HCT116 (cell line): ENCODE results near the gene FHL2. TPM values are rescaled to one million over a fixed set of nuclear protein-coding genes. Genes with fewer than 3 reads are reported as not detected.

Experiments used
- ATAC-seq: fragments of 200-7000 bp; cut with Tn5 transposase; 2 replicates; pipeline ENCODE4 v1.9.1; 2020; ENCODE audit warnings: mild to moderate bottlenecking, moderate library complexity
- BruUV-seq: library from RNA; stranded (reverse); fragments of 400-500 nt; replicated peaks from 2 replicates; lab custom pipeline; 2021; lab: Mats Ljungman, UMichigan
- CTCF ChIA-PET: fragments of 300-600 bp; sonication (Branson Sonifier 250); formaldehyde crosslinking; loops from one replicate; lab custom pipeline; 2021; ENCODE audit warnings: antibody characterized with exemption; lab: Charles Lee
- POLR2A ChIA-PET: fragments of 300-600, 350-600 bp; sonication (Branson Sonifier 250); formaldehyde crosslinking; loops from one replicate; lab custom pipeline; 2021; ENCODE audit warnings: antibody characterized with exemption; lab: Charles Lee
- RAD21 ChIA-PET, 2 experiments: fragments of 300-600 bp; sonication (Branson Sonifier 250); formaldehyde crosslinking; loops; one replicate each; lab custom pipeline; 2023; ENCODE audit warnings: low total read pairs in 2 of 2; ENCODE audit not compliant: uncharacterized antibody in 2 of 2, unreplicated experiment in 2 of 2, low non-redundant PET in 1 of 2; lab: Charles Lee
- DNase-seq: peaks from one replicate; pipeline ENCODE4 v3.0.0-alpha.2; 2010; ENCODE audit warnings: low read depth, low spot score
- H2AFZ ChIP-seq: fragments of 200-600 bp; shearing (Covaris generic), sonication (generic); 2 replicates; pipeline ENCODE4 v1.6.1; 2017; ENCODE audit warnings: low read depth, mixed run types, mixed read lengths, antibody characterized with exemption, low read length; ENCODE audit not compliant: poor library complexity, severe bottlenecking
- H3K27ac ChIP-seq: 2 replicates; pipeline ENCODE4 v1.5.1; 2012; ENCODE audit warnings: low read depth, low read length
- H3K27me3 ChIP-seq: fragments of 200-600 bp; sonication (generic); 2 replicates; pipeline ENCODE4 v1.6.1; 2016; ENCODE audit warnings: mixed run types, low read length, mixed read lengths; ENCODE audit not compliant: insufficient read depth
- H3K36me3 ChIP-seq, 2 experiments: fragments of 200-500 bp in 1 of 2; fragments of 200-600 bp in 1 of 2; sonication (Bioruptor generic) in 1 of 2; sonication (generic) in 1 of 2; 2 replicates each; pipeline versions ENCODE4 v1.5.1 to v1.6.1; 2014 to 2016; ENCODE audit warnings: low read length in 2 of 2, inconsistent platforms in 1 of 2, mixed read lengths in 1 of 2, mixed run types in 1 of 2; ENCODE audit not compliant: insufficient read depth in 2 of 2, control insufficient read depth in 1 of 2
- H3K4me1 ChIP-seq, 2 experiments: fragments of 200-600 bp in 1 of 2; sonication (generic) in 1 of 2; 2 replicates each; pipeline versions ENCODE4 v1.5.1 to v1.6.1; 2012 to 2017; ENCODE audit warnings: low read length in 2 of 2, inconsistent platforms in 1 of 2, mild to moderate bottlenecking in 1 of 2, mixed read lengths in 1 of 2, mixed run types in 1 of 2, moderate library complexity in 1 of 2; ENCODE audit not compliant: insufficient read depth in 2 of 2, control insufficient read depth in 1 of 2
- H3K4me2 ChIP-seq: fragments of 200-600 bp; sonication (generic); 2 replicates; pipeline ENCODE4 v1.6.1; 2017; ENCODE audit warnings: mixed run types, low read length, mixed read lengths
- H3K4me3 ChIP-seq, 2 experiments: fragments of 200-600 bp in 1 of 2; sonication (generic) in 1 of 2; replicated peaks in 1 of 2; 2 replicates each; pipeline ENCODE4 v1.5.1; 2011 to 2016; ENCODE audit warnings: low read length in 2 of 2, control low read depth in 1 of 2, low read depth in 1 of 2, mild to moderate bottlenecking in 1 of 2, mixed read lengths in 1 of 2, mixed run types in 1 of 2
- H3K79me2 ChIP-seq: fragments of 200-600 bp; sonication (generic); 2 replicates; pipeline ENCODE4 v1.6.1; 2017; ENCODE audit warnings: mild to moderate bottlenecking, mixed run types, low read length, moderate library complexity, mixed read lengths; ENCODE audit not compliant: insufficient read depth
- H3K9ac ChIP-seq: fragments of 200-600 bp; sonication (generic); 2 replicates; pipeline ENCODE4 v1.6.1; 2016; ENCODE audit warnings: low read length, mixed read lengths
- H3K9me2 ChIP-seq: fragments of 200-600 bp; sonication (generic), shearing (Covaris generic); 2 replicates; pipeline ENCODE4 v1.6.1; 2017; ENCODE audit warnings: mixed run types, mild to moderate bottlenecking, moderate library complexity; ENCODE audit not compliant: insufficient read depth
- H3K9me3 ChIP-seq, 2 experiments: fragments of 200-500 bp in 1 of 2; fragments of 200-600 bp in 1 of 2; sonication (Bioruptor generic) in 1 of 2; sonication (generic) in 1 of 2; 2 replicates each; pipeline ENCODE4 v1.6.1; 2014 to 2017; ENCODE audit warnings: low read length in 2 of 2, mixed read lengths in 2 of 2, inconsistent platforms in 1 of 2, low read depth in 1 of 2, mild to moderate bottlenecking in 1 of 2, mixed run types in 1 of 2, moderate library complexity in 1 of 2; ENCODE audit not compliant: control insufficient read depth in 1 of 2, insufficient read depth in 1 of 2
- H4K20me1 ChIP-seq: fragments of 200-600 bp; sonication (generic), shearing (Covaris generic); 2 replicates; pipeline ENCODE4 v1.6.1; 2017; ENCODE audit warnings: mixed run types, mild to moderate bottlenecking, moderate library complexity; ENCODE audit not compliant: insufficient read depth
- ATF3 ChIP-seq: IDR thresholded peaks from 2 replicates; pipeline ENCODE4 v1.6.1; 2012
- CBX3 ChIP-seq: IDR thresholded peaks from 2 replicates; pipeline ENCODE4 v1.6.1; 2012; ENCODE audit warnings: low read depth
- CEBPB ChIP-seq: IDR thresholded peaks from 2 replicates; pipeline ENCODE4 v1.6.1; 2012; ENCODE audit warnings: low read depth
- EGR1 ChIP-seq: IDR thresholded peaks from 2 replicates; pipeline ENCODE4 v1.6.1; 2012; ENCODE audit warnings: low read depth
- EZH2 ChIP-seq: fragments of 200-600 bp; sonication (generic); IDR thresholded peaks from 2 replicates; pipeline ENCODE4 v1.6.1; 2017; ENCODE audit warnings: antibody characterized with exemption, mixed run types
- EZH2phosphoT487 ChIP-seq: fragments of 200-600 bp; IDR thresholded peaks from 2 replicates; pipeline ENCODE4 v1.6.1; 2018; ENCODE audit warnings: antibody characterized with exemption, borderline replicate concordance
- JUND ChIP-seq: IDR thresholded peaks from 2 replicates; pipeline ENCODE4 v1.6.1; 2012
- POLR2A ChIP-seq: IDR thresholded peaks from 2 replicates; pipeline ENCODE4 v1.7.0; 2011; ENCODE audit warnings: borderline replicate concordance; ENCODE audit not compliant: insufficient read depth, insufficient read length; ENCODE audit errors: extremely low read depth
- REST ChIP-seq: IDR thresholded peaks from 2 replicates; pipeline ENCODE4 v1.6.1; 2012; ENCODE audit warnings: low read depth
- SIN3A ChIP-seq: IDR thresholded peaks from 2 replicates; pipeline ENCODE4 v1.6.1; 2012; ENCODE audit warnings: low read depth
- SP1 ChIP-seq: IDR thresholded peaks from 2 replicates; pipeline ENCODE4 v1.6.1; 2012; ENCODE audit warnings: low read depth
- SRF ChIP-seq: IDR thresholded peaks from 2 replicates; pipeline ENCODE4 v1.6.1; 2012; ENCODE audit warnings: low read depth
- TCF7L2 ChIP-seq: IDR thresholded peaks from 2 replicates; pipeline ENCODE4 v1.7.0; 2011; ENCODE audit warnings: borderline replicate concordance, inconsistent platforms; ENCODE audit not compliant: insufficient read depth, insufficient read length; ENCODE audit errors: extremely low read depth
- ZBTB33 ChIP-seq: IDR thresholded peaks from 2 replicates; pipeline ENCODE4 v1.6.1; 2011; ENCODE audit warnings: mild to moderate bottlenecking, low read length, moderate library complexity; ENCODE audit not compliant: insufficient replicate concordance; ENCODE audit errors: extremely low read depth
- ZFX ChIP-seq: fragments of 450-650 bp; IDR thresholded peaks from 2 replicates; pipeline ENCODE4 v1.6.1; 2017
- ZNF274 ChIP-seq: fragments of 200-500 bp; sonication (Bioruptor generic); IDR thresholded peaks from 2 replicates; pipeline ENCODE4 v1.6.1; 2014; ENCODE audit warnings: mild to moderate bottlenecking, low read depth, low read length, inconsistent platforms
- intact Hi-C: fragments of 100-400 bp; cut with micrococcal nuclease; formaldehyde crosslinking; loops from 2 replicates; pipeline ENCODE4 v1.10.0; 2022
- total RNA-seq: library from RNA; stranded (reverse); gene quantifications from one replicate; pipeline ENCODE4 v1.2.1, GENCODE V29; 2021; ENCODE audit not compliant: unreplicated experiment

FHL2 gene
- total RNA-seq, 1 experiment from 2014 or later, result 86.6 TPM

GRCh38 chr2:105415007-105415406, 16.2 kb upstream of the FHL2 start:
- H4K20me1 ChIP-seq, result no peaks in the 10 kb centered on the region
- no peak for ATAC-seq
- H3K27me3 ChIP-seq, result no peaks in the 10 kb centered on the region
- no peaks in the 10 kb centered on the region for H3K79me2 ChIP-seq
- ChIA-PET RAD21 (no interaction called here), POLR2A (no interaction called here), CTCF (interaction anchor here (2.4 kb wide), 1 partner anchor 11 kb away, joined by 10 read pairs; no protein-coding TSS in a partner anchor)
- peaks cover 3 to 34% of the 10 kb centered on the region in 2 experiments; a peak in 3 of 4 replicates for H3K4me1 ChIP-seq
- no peak overlapping the region for H3K27ac ChIP-seq
- no peaks in the 10 kb centered on the region for H3K9me2 ChIP-seq
- no peaks in the 10 kb centered on the region for H3K9me3 ChIP-seq
- no peak overlapping the region for H3K4me3 ChIP-seq
- no peak overlapping the region for H3K9ac ChIP-seq
- no peaks in the 10 kb centered on the region for H3K36me3 ChIP-seq
- intact Hi-C loops, result no loop called here
- no peak for DNase-seq
- no peak overlapping the region for H2AFZ ChIP-seq
- TF ChIP-seq ATF3 (no peak), TCF7L2 (no peak)
- H3K4me2 ChIP-seq, result no peak overlapping the region
- BruUV-seq, result no TSS peak

GRCh38 chr2:105413206-105413605, 14.4 kb upstream of the FHL2 start:
- intact Hi-C loops, result no loop called here
- no peaks in the 10 kb centered on the region for H3K79me2 ChIP-seq
- no peak overlapping the region for H3K9ac ChIP-seq
- no peaks in the 10 kb centered on the region for H3K9me2 ChIP-seq
- no peak overlapping the region for H3K4me3 ChIP-seq
- H3K4me2 ChIP-seq, result no peak overlapping the region
- peaks cover 9 to 44% of the 10 kb centered on the region in 2 experiments; a peak in 3 of 4 replicates for H3K4me1 ChIP-seq
- ChIA-PET RAD21 (no interaction called here), CTCF (interaction anchor here (1.8 kb wide), 1 partner anchor 9 kb away, joined by 7 read pairs; no protein-coding TSS in a partner anchor), POLR2A (interaction anchor here (0.7 to 1.0 kb wide), 3 partner anchors 9 to 16 kb away, joined by 3 to 5 read pairs (median 5); partner anchors contain the start of gene FHL2)
- no peak for DNase-seq
- no TSS peak for BruUV-seq
- no peaks in the 10 kb centered on the region for H3K27me3 ChIP-seq
- no peak overlapping the region for H3K27ac ChIP-seq
- no peaks in the 10 kb centered on the region for H3K9me3 ChIP-seq
- no peaks in the 10 kb centered on the region for H3K36me3 ChIP-seq
- no peak for ATAC-seq
- H4K20me1 ChIP-seq, result no peaks in the 10 kb centered on the region
- H2AFZ ChIP-seq, result no peak overlapping the region
- no peak for TF ChIP-seq SIN3A
- no peak for TF ChIP-seq EZH2phosphoT487
- TF ChIP-seq REST, result no peak
- TF ChIP-seq EGR1, result no peak
- no peak for TF ChIP-seq CBX3
- TF ChIP-seq ZNF274, result no peak
- TF ChIP-seq CEBPB, result no peak
- no peak for TF ChIP-seq EZH2
- TF ChIP-seq ATF3, result no peak
- TF ChIP-seq POLR2A, result no peak
- no peak for TF ChIP-seq SP1
- no peak for TF ChIP-seq SRF
- no peak for TF ChIP-seq JUND
- TF ChIP-seq ZFX, result no peak
- TF ChIP-seq ZBTB33, result no peak
